ENCODE data around the gene PGS1.

- TF ChIP-seq POLR2A (IDR thresholded peaks at IDR 0.05) (no peak), CTCF (IDR thresholded peaks at IDR 0.05) (no peak)
Measured at GRCh38 chr17:78399028-78399692, 20.7 kb downstream of the PGS1 start.

Data from uterus (tissue), 2 donors.